Fibroblast of peridontal ligament (primary cell): Measurements from ENCODE around the gene RAB19.

ENCODE experiments used
- DNase-seq: peaks from one replicate; pipeline ENCODE4 v3.0.0-alpha.2; 2010; ENCODE audit errors: extremely low read depth

RAB19 gene

GRCh38 chr7:140403878-140404564, at the start of gene RAB19:
TSS of gene RAB19 (plus strand) at chr7:140404058. CDS start at chr7:140407647, 3,589 bp downstream.
- DNase-seq: no peak

GRCh38 chr7:140358024-140358411, 45.8 kb upstream of the RAB19 start:
- DNase-seq: no peak

GRCh38 chr7:140358412-140359051, 45.3 kb upstream of the RAB19 start:
- no peak for DNase-seq

- no peak for DNase-seq
Observed at GRCh38 chr7:140360697-140361229, 43.1 kb upstream of the RAB19 start.

- no peak for DNase-seq
Observed at GRCh38 chr7:140364819-140365218, 39.0 kb upstream of the RAB19 start.

- no peak for DNase-seq
Observed at GRCh38 chr7:140367528-140367927, 36.3 kb upstream of the RAB19 start.

- no peak for DNase-seq
Observed at GRCh38 chr7:140369294-140369693, 34.6 kb upstream of the RAB19 start.

- DNase-seq: no peak
Observed at GRCh38 chr7:140375323-140375722, 28.5 kb upstream of the RAB19 start.

- DNase-seq: peak; percentile 9
Observed at GRCh38 chr7:140375892-140376730, 27.7 kb upstream of the RAB19 start.

GRCh38 chr7:140383954-140384713, 19.7 kb upstream of the RAB19 start:
- no peak for DNase-seq

- DNase-seq: no peak
Observed at GRCh38 chr7:140384894-140385545, 18.8 kb upstream of the RAB19 start.

GRCh38 chr7:140389445-140389844, 14.4 kb upstream of the RAB19 start:
- DNase-seq: no peak

- no peak for DNase-seq
Observed at GRCh38 chr7:140390034-140390433, 13.8 kb upstream of the RAB19 start.

- DNase-seq: peak; percentile 70
Observed at GRCh38 chr7:140390466-140391190, 13.2 kb upstream of the RAB19 start.

GRCh38 chr7:140391634-140392033, 12.2 kb upstream of the RAB19 start:
- no peak for DNase-seq

- DNase-seq: no peak
Observed at GRCh38 chr7:140393756-140394306, 10.0 kb upstream of the RAB19 start.

- peak; percentile 56 for DNase-seq
Observed at GRCh38 chr7:140397784-140398750, 5.8 kb upstream of the RAB19 start, which contains the start of gene SLC37A3. TSS of gene SLC37A3 (minus strand) at chr7:140398530. CDS start at chr7:140382526, 16,004 bp downstream.

GRCh38 chr7:140398821-140399220, 5.0 kb upstream of the RAB19 start:
- DNase-seq: no peak

GRCh38 chr7:140400381-140400780, 3.5 kb upstream of the RAB19 start:
- no peak for DNase-seq
